GM23338 (cell line): Measurements from ENCODE around the gene STK24. TPM values are rescaled to one million over a fixed set of nuclear protein-coding genes. Genes with fewer than 3 reads are reported as not detected.
"Not testable (repeated sequence)": the region's sequence is repeated elsewhere in the genome, so short reads cannot be mapped to it uniquely, and the experiment has no call there.

Source experiments
- ATAC-seq: fragments of 200-7000 bp; cut with Tn5 transposase; 3 replicates; pipeline ENCODE4 v1.9.1; 2020
- DNase-seq: peaks from one replicate; pipeline ENCODE4 v3.0.0-alpha.2; 2015; ENCODE audit warnings: low spot score
- H2AFZ ChIP-seq: fragments of 200-600 bp; sonication (generic); 2 replicates; pipeline ENCODE4 v1.8.0; 2016; ENCODE audit warnings: antibody characterized with exemption, mild to moderate bottlenecking, moderate library complexity
- H3F3A ChIP-seq: fragments of 200-600 bp; sonication (generic); replicated peaks from 2 replicates; pipeline ENCODE4 v1.8.0; 2017; ENCODE audit warnings: antibody characterized with exemption, mixed run types, low read depth
- H3K27ac ChIP-seq: fragments of 200-600 bp; sonication (generic); 2 replicates; pipeline ENCODE4 v1.6.1; 2016; ENCODE audit warnings: low read depth
- H3K27me3 ChIP-seq: fragments of 200-600 bp; sonication (generic); 2 replicates; pipeline ENCODE4 v1.8.0; 2016; ENCODE audit warnings: mild to moderate bottlenecking, mixed run types, moderate library complexity; ENCODE audit not compliant: insufficient read depth
- H3K36me3 ChIP-seq: fragments of 200-600 bp; sonication (generic); 2 replicates; pipeline ENCODE4 v1.8.0; 2016; ENCODE audit warnings: mild to moderate bottlenecking; ENCODE audit not compliant: insufficient read depth
- H3K4me1 ChIP-seq: fragments of 200-600 bp; sonication (generic); 2 replicates; pipeline ENCODE4 v1.8.0; 2016; ENCODE audit warnings: mild to moderate bottlenecking, moderate library complexity; ENCODE audit not compliant: insufficient read depth
- H3K4me2 ChIP-seq: fragments of 200-600 bp; sonication (generic); 2 replicates; pipeline ENCODE4 v1.7.1; 2017; ENCODE audit warnings: mixed run types
- H3K4me3 ChIP-seq: fragments of 200-600 bp; sonication (generic); 2 replicates; pipeline ENCODE4 v1.6.1; 2016; ENCODE audit warnings: mixed run types
- H3K79me2 ChIP-seq: fragments of 200-600 bp; sonication (generic); replicated peaks from 2 replicates; pipeline ENCODE4 v1.8.0; 2017; ENCODE audit warnings: mild to moderate bottlenecking; ENCODE audit not compliant: insufficient read depth
- H3K9me2 ChIP-seq: fragments of 200-600 bp; sonication (generic); 2 replicates; pipeline ENCODE4 v1.8.0; 2017; ENCODE audit not compliant: insufficient read depth
- H4K20me1 ChIP-seq: fragments of 200-600 bp; sonication (generic); replicated peaks from 2 replicates; pipeline ENCODE4 v1.8.0; 2017; ENCODE audit warnings: mild to moderate bottlenecking; ENCODE audit not compliant: insufficient read depth
- H3K27ac Mint-ChIP-seq: 2 replicates; pipeline ENCODE4 v1.8.0; 2020; ENCODE audit warnings: inconsistent platforms, mild to moderate bottlenecking, moderate library complexity, mixed read lengths
- H3K27me3 Mint-ChIP-seq: 3 replicates; pipeline ENCODE4 v1.8.0; 2022; ENCODE audit warnings: low read depth, mild to moderate bottlenecking, moderate library complexity, mixed read lengths, inconsistent platforms; ENCODE audit not compliant: insufficient read depth, poor library complexity
- H3K36me3 Mint-ChIP-seq: 3 replicates; pipeline ENCODE4 v1.8.0; 2021; ENCODE audit warnings: low read depth, mild to moderate bottlenecking, inconsistent platforms, moderate library complexity, mixed read lengths
- H3K4me1 Mint-ChIP-seq: 3 replicates; pipeline ENCODE4 v1.8.0; 2020; ENCODE audit warnings: mild to moderate bottlenecking, inconsistent platforms, mixed read lengths
- H3K4me3 Mint-ChIP-seq: 3 replicates; pipeline ENCODE4 v1.8.0; 2021; ENCODE audit warnings: moderate library complexity, mild to moderate bottlenecking, inconsistent platforms, mixed read lengths
- H3K9me3 Mint-ChIP-seq: 3 replicates; pipeline ENCODE4 v1.8.0; 2020; ENCODE audit warnings: moderate library complexity, mild to moderate bottlenecking, inconsistent platforms, mixed read lengths
- NANOG ChIP-seq: IDR thresholded peaks from 2 replicates; pipeline ENCODE4 v1.6.1; 2016; ENCODE audit warnings: antibody characterized with exemption, borderline replicate concordance
- POLR2AphosphoS5 ChIP-seq: IDR thresholded peaks from 2 replicates; pipeline ENCODE4 v1.6.1; 2016; ENCODE audit warnings: antibody characterized with exemption, low read depth
- STAT1 ChIP-seq: IDR thresholded peaks from one replicate; pipeline ENCODE4 v1.6.1; 2016; ENCODE audit warnings: antibody characterized with exemption; ENCODE audit not compliant: unreplicated experiment
- ZNF331 ChIP-seq: fragments of 250-450 bp; sonication (Bioruptor Pico); IDR thresholded peaks from 2 replicates; pipeline ENCODE4 v1.5.0; 2020; ENCODE audit warnings: low read depth, mild to moderate bottlenecking, moderate library complexity
- polyA plus RNA-seq: library from polyadenylated mRNA; unstranded; fragments of >200 nt; fragmentation: Nextera tagmentation; extraction: Ambion mirVana; gene quantifications from 2 replicates; pipeline ENCODE4 v1.2.1, GENCODE V29; 2016
- total RNA-seq: library from RNA; depleted of rRNA; stranded (reverse); fragments of >200 nt; shearing (Covaris generic); gene quantifications from 2 replicates; pipeline ENCODE4 v1.2.3, GENCODE V29; 2014
- TF ChIP-seq, protein P1 (sequence below): fragments of 250-450 bp; sonication (Bioruptor Pico); IDR thresholded peaks from 2 replicates; pipeline ENCODE4 v1.5.0; 2020; ENCODE audit warnings: mild to moderate bottlenecking, moderate library complexity
- TF ChIP-seq, protein P2 (sequence below): IDR thresholded peaks from 2 replicates; pipeline ENCODE4 v1.6.1; 2016; ENCODE audit warnings: antibody characterized with exemption
- TF ChIP-seq, protein P3 (sequence below): IDR thresholded peaks from one replicate; pipeline ENCODE4 v1.6.1; 2018; ENCODE audit warnings: antibody characterized with exemption; ENCODE audit not compliant: unreplicated experiment

Gene STK24
- total and polyA plus RNA-seq, 2 experiments from 2014 or later: 56.5 to 144 TPM

DNA sequence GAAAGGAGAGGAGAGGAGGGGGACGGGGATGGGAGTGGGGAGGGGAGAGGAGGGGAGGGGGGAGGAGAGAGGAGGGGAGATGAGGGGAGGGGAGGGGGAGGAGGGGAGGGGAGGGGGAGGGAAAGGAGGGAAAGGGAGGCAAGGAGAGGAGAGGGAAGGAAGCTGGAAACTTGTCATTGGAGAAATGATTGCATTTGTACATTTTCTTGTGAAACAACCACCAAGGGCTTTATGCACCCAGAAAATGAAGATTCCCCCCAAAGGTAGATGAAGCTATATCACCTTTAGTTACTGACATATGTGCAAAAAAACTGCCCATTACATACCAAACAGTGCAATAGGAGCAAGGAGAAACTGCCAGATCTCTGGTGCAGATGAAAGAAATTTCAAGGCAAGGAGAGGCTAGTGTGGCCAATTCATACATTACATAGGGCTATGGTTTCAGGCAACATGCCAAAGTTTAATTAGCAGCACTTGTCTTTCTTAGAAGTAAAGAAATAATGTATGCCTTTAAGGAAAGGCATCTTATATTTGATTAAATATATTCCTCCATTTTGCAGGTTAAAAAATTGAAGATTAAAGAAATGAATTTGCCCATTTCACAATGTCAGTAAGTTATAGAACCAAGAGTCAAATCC lies 49.5 kb upstream of the STK24 start:
- no peak overlapping the region for H3K4me2 ChIP-seq
- H3K4me1 Mint-ChIP-seq: peaks cover 6% of the 10 kb centered on the region; the same call in 2 of the 3 replicates
- H4K20me1 ChIP-seq: no peaks in the 10 kb centered on the region
- H3K9me3 Mint-ChIP-seq: no peaks in the 10 kb centered on the region
- DNase-seq: no peak
- no peak overlapping the region for H3K27ac ChIP-seq
- no peaks in the 10 kb centered on the region for H3K36me3 Mint-ChIP-seq
- no peak overlapping the region for H3K27ac Mint-ChIP-seq
- H3K4me1 ChIP-seq: no peaks in the 10 kb centered on the region
- no peaks in the 10 kb centered on the region for H3K36me3 ChIP-seq
- H3K4me3 Mint-ChIP-seq: no peak overlapping the region
- no peak for ATAC-seq
- no peaks in the 10 kb centered on the region for H3K27me3 ChIP-seq
- no peaks in the 10 kb centered on the region for H3K9me2 ChIP-seq
- TF ChIP-seq, protein P1, sequence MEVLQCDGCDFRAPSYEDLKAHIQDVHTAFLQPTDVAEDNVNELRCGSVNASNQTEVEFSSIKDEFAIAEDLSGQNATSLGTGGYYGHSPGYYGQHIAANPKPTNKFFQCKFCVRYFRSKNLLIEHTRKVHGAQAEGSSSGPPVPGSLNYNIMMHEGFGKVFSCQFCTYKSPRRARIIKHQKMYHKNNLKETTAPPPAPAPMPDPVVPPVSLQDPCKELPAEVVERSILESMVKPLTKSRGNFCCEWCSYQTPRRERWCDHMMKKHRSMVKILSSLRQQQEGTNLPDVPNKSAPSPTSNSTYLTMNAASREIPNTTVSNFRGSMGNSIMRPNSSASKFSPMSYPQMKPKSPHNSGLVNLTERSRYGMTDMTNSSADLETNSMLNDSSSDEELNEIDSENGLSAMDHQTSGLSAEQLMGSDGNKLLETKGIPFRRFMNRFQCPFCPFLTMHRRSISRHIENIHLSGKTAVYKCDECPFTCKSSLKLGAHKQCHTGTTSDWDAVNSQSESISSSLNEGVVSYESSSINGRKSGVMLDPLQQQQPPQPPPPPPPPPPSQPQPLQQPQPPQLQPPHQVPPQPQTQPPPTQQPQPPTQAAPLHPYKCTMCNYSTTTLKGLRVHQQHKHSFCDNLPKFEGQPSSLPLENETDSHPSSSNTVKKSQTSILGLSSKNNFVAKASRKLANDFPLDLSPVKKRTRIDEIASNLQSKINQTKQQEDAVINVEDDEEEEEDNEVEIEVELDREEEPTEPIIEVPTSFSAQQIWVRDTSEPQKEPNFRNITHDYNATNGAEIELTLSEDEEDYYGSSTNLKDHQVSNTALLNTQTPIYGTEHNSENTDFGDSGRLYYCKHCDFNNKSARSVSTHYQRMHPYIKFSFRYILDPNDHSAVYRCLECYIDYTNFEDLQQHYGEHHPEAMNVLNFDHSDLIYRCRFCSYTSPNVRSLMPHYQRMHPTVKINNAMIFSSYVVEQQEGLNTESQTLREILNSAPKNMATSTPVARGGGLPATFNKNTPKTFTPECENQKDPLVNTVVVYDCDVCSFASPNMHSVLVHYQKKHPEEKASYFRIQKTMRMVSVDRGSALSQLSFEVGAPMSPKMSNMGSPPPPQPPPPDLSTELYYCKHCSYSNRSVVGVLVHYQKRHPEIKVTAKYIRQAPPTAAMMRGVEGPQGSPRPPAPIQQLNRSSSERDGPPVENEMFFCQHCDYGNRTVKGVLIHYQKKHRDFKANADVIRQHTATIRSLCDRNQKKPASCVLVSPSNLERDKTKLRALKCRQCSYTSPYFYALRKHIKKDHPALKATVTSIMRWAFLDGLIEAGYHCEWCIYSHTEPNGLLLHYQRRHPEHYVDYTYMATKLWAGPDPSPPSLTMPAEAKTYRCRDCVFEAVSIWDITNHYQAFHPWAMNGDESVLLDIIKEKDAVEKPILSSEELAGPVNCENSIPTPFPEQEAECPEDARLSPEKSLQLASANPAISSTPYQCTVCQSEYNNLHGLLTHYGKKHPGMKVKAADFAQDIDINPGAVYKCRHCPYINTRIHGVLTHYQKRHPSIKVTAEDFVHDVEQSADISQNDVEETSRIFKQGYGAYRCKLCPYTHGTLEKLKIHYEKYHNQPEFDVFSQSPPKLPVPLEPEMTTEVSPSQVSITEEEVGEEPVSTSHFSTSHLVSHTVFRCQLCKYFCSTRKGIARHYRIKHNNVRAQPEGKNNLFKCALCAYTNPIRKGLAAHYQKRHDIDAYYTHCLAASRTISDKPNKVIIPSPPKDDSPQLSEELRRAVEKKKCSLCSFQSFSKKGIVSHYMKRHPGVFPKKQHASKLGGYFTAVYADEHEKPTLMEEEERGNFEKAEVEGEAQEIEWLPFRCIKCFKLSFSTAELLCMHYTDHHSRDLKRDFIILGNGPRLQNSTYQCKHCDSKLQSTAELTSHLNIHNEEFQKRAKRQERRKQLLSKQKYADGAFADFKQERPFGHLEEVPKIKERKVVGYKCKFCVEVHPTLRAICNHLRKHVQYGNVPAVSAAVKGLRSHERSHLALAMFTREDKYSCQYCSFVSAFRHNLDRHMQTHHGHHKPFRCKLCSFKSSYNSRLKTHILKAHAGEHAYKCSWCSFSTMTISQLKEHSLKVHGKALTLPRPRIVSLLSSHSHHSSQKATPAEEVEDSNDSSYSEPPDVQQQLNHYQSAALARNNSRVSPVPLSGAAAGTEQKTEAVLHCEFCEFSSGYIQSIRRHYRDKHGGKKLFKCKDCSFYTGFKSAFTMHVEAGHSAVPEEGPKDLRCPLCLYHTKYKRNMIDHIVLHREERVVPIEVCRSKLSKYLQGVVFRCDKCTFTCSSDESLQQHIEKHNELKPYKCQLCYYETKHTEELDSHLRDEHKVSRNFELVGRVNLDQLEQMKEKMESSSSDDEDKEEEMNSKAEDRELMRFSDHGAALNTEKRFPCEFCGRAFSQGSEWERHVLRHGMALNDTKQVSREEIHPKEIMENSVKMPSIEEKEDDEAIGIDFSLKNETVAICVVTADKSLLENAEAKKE (CRISPR knock-in tag): no peak
- no peak for TF ChIP-seq ZNF331
- TF ChIP-seq, protein P2, sequence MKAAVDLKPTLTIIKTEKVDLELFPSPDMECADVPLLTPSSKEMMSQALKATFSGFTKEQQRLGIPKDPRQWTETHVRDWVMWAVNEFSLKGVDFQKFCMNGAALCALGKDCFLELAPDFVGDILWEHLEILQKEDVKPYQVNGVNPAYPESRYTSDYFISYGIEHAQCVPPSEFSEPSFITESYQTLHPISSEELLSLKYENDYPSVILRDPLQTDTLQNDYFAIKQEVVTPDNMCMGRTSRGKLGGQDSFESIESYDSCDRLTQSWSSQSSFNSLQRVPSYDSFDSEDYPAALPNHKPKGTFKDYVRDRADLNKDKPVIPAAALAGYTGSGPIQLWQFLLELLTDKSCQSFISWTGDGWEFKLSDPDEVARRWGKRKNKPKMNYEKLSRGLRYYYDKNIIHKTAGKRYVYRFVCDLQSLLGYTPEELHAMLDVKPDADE: no peak
- no peak for TF ChIP-seq NANOG
- TF ChIP-seq, protein P3, sequence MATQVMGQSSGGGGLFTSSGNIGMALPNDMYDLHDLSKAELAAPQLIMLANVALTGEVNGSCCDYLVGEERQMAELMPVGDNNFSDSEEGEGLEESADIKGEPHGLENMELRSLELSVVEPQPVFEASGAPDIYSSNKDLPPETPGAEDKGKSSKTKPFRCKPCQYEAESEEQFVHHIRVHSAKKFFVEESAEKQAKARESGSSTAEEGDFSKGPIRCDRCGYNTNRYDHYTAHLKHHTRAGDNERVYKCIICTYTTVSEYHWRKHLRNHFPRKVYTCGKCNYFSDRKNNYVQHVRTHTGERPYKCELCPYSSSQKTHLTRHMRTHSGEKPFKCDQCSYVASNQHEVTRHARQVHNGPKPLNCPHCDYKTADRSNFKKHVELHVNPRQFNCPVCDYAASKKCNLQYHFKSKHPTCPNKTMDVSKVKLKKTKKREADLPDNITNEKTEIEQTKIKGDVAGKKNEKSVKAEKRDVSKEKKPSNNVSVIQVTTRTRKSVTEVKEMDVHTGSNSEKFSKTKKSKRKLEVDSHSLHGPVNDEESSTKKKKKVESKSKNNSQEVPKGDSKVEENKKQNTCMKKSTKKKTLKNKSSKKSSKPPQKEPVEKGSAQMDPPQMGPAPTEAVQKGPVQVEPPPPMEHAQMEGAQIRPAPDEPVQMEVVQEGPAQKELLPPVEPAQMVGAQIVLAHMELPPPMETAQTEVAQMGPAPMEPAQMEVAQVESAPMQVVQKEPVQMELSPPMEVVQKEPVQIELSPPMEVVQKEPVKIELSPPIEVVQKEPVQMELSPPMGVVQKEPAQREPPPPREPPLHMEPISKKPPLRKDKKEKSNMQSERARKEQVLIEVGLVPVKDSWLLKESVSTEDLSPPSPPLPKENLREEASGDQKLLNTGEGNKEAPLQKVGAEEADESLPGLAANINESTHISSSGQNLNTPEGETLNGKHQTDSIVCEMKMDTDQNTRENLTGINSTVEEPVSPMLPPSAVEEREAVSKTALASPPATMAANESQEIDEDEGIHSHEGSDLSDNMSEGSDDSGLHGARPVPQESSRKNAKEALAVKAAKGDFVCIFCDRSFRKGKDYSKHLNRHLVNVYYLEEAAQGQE: no peak
- TF ChIP-seq STAT1: no peak
- TF ChIP-seq POLR2AphosphoS5: no peak
- peaks cover 14% of the 10 kb centered on the region for H3K27me3 Mint-ChIP-seq
- no peaks in the 10 kb centered on the region for H3K79me2 ChIP-seq
- H3K4me3 ChIP-seq: no peak overlapping the region
- H3F3A ChIP-seq: no peaks in the 10 kb centered on the region
- no peak overlapping the region; the same call in 1 of the 2 replicates for H2AFZ ChIP-seq

DNA sequence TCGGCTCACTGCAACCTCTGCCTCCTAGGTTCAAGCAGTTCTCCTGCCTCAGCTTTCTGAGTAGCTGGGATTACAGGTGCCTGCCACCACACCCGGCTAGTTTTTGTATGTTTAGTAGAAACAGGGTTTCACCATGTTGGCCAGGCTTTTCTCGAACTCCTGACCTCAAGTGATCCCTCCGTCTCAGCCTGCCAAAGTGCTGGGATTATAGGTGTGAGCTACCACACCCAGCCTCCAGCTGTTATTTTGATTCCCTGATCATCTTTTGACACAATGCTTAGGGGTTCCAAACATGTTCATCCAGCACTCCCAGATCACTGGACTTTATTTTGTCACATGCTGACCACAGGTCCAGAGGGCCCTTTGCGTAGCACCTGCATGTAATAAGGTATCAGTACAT lies 47.7 kb upstream of the STK24 start:
- H3K9me3 Mint-ChIP-seq, H3K27ac Mint-ChIP-seq: not testable (repeated sequence)

More for the DNA sequence above, 47.7 kb upstream of the STK24 start:
- H3K27ac ChIP-seq, H3K4me2 ChIP-seq, H3K4me1 ChIP-seq, H3F3A ChIP-seq, H3K9me2 ChIP-seq, H3K36me3 Mint-ChIP-seq, H3K4me3 Mint-ChIP-seq, H2AFZ ChIP-seq, H3K27me3 ChIP-seq, H3K36me3 ChIP-seq, H3K27me3 Mint-ChIP-seq, H3K4me1 Mint-ChIP-seq, ATAC-seq, H4K20me1 ChIP-seq, DNase-seq, H3K4me3 ChIP-seq, H3K79me2 ChIP-seq: not testable (repeated sequence)
